NCI-H510A (cell line): ENCODE results near the gene RRBP1.

Source experiments
- DNase-seq: peaks from one replicate; lab custom pipeline; 2025; lab: John Stamatoyannopoulos, UW

Gene RRBP1, protein sequence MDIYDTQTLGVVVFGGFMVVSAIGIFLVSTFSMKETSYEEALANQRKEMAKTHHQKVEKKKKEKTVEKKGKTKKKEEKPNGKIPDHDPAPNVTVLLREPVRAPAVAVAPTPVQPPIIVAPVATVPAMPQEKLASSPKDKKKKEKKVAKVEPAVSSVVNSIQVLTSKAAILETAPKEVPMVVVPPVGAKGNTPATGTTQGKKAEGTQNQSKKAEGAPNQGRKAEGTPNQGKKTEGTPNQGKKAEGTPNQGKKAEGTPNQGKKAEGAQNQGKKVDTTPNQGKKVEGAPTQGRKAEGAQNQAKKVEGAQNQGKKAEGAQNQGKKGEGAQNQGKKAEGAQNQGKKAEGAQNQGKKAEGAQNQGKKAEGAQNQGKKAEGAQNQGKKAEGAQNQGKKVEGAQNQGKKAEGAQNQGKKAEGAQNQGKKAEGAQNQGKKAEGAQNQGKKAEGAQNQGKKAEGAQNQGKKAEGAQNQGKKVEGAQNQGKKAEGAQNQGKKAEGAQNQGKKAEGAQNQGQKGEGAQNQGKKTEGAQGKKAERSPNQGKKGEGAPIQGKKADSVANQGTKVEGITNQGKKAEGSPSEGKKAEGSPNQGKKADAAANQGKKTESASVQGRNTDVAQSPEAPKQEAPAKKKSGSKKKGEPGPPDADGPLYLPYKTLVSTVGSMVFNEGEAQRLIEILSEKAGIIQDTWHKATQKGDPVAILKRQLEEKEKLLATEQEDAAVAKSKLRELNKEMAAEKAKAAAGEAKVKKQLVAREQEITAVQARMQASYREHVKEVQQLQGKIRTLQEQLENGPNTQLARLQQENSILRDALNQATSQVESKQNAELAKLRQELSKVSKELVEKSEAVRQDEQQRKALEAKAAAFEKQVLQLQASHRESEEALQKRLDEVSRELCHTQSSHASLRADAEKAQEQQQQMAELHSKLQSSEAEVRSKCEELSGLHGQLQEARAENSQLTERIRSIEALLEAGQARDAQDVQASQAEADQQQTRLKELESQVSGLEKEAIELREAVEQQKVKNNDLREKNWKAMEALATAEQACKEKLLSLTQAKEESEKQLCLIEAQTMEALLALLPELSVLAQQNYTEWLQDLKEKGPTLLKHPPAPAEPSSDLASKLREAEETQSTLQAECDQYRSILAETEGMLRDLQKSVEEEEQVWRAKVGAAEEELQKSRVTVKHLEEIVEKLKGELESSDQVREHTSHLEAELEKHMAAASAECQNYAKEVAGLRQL (N-terminal part only)

DNA sequence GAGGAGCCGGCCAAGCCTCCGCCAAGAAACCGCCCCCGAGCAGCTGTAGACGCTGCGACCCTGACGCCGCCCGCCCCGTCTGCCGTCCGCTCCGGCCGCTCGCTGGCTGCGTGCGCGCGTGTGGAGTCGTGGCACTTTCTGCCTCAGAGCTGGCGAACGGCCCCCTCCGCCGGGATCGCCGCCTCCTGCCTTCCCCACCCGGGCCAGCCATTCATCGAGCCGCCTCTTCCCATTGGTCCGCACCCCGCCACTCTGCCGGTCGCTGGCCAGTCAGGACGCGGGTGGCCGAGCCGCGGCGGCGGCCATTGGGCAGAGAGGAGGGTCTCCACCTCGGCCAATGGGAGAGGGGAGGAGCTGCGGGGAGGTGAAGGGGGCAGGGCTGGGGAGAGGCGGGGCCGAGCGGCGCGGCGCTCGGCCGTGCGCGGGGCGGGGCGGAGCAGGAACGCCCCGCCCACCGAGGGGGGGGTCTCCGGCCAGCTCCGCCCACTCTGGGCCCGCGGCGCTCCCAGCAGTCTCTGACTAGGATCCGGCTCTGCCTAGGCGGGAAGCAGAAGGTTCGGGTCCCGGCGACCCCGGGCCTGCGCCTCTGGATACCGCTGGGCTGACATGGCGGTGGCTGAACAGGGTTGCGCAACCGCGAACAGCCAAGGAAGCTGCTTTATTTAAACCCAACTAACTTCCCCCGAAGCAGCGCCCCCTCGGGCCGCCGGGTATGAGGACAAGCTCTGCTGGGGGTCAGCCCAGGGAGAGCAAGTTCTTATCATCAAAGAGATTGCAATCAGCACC, at the start of gene RRBP1:
Gene RRBP1, minus strand, starts transcription at position 140 of the 786 bp plus-strand sequence. CDS start 21,735 bp downstream, outside the sequence.
- peak; percentile 96 for DNase-seq

GRCh38 chr20:17731233-17731632, 49.2 kb upstream of the RRBP1 start:
- DNase-seq: no peak

DNA sequence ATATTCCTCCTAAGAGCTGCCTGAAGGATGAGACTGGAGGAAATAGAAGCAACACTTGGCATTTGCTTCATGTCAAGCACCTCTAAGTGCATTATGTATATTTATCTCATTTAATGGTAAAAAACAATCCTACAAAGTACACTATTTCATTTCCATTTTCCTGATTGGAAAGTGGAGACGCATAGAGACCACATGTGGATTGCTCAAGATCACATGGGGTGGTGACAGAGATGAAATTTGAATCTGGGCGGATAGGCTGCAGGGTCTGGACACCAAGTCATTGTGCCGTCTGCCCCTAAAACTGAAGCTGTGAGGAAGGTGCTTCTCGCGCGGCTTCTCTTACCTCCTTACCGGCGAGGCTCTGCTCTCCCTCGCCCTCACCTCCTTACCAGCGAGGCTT, 48.0 kb upstream of the RRBP1 start:
- no peak for DNase-seq

GRCh38 chr20:17728074-17728473, 46.0 kb upstream of the RRBP1 start:
- no peak for DNase-seq

GRCh38 chr20:17727351-17727750, 45.3 kb upstream of the RRBP1 start:
- DNase-seq: no peak

GRCh38 chr20:17726902-17727301, 44.9 kb upstream of the RRBP1 start:
- no peak for DNase-seq

GRCh38 chr20:17725094-17725835, 43.2 kb upstream of the RRBP1 start:
- DNase-seq: peak; percentile 99

- no peak for DNase-seq
Observed at GRCh38 chr20:17723301-17723691, 41.3 kb upstream of the RRBP1 start.

GRCh38 chr20:17722493-17723300, 40.7 kb upstream of the RRBP1 start:
- no peak for DNase-seq

DNA sequence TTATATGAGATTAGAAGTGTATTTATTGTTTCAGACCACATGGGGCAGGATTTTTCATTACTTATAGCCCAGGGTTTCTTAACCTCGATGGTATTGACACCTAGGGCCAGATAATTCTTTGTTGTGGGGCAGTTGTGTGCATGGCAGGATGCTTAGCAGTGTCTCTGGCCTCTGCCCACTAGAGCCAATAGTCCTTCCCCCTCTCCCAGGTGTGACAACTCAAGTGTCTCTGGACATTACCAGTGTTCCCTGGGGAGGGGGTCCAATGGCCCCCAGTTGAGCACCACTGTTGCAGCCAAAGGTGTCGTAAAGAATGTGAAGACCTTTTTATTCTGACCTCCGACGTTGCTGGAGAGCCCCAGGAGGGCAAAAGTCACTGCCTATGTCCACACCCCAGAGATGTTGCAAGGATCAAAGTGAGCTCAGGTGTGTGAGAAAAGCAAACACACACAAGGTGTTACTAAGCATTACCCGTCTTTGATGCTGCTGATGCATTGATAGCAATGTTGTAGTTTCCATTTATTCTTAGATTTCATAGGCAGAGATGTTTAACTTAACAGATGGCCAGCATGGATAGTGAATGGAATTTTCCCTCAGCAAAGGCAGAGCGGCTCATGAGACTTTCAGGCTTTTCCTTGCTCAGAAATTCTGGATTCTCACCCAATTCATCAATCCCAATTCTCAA, 39.9 kb upstream of the RRBP1 start:
- no peak for DNase-seq

DNA sequence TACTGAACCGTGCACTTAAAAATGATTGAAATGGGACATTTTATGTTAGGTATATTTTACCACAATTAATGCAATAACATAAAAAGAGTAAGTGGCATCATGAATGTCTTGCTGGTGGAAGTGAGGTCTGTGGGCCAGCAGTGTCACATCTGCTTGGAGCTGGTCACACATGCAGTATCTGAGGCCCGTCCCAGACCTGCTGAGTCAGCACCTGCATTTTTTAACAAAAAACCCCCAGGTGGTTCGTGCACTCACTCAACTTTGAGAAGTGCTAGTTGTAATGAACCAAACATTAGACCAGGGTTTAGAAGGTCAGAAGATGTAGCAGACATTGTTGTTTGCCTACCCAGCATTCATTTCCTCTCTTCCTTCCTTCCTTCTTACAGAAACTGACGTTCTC, 38.7 kb upstream of the RRBP1 start:
- DNase-seq: no peak

GRCh38 chr20:17716331-17716730, 34.3 kb upstream of the RRBP1 start:
- DNase-seq: no peak

DNA sequence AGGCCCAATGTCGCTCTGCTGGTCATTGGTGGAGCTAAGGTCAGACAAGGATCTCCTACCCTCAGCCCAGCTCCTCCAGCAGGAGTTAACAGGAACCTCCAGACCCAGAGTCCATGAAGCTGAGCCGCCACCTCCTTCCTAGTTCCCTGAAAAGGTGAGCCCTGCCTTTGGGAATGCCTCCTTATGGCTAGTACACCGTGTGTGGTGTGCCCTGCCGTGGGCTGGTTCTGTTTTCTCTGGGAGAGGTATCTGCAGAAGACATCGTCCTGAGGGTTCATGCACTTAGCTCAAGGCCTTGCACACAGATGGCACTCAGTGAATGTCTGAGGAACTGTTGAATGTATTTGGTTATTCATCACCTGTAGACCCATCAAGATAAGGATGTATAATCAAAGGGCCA, 33.0 kb upstream of the RRBP1 start:
- DNase-seq: no peak

DNA sequence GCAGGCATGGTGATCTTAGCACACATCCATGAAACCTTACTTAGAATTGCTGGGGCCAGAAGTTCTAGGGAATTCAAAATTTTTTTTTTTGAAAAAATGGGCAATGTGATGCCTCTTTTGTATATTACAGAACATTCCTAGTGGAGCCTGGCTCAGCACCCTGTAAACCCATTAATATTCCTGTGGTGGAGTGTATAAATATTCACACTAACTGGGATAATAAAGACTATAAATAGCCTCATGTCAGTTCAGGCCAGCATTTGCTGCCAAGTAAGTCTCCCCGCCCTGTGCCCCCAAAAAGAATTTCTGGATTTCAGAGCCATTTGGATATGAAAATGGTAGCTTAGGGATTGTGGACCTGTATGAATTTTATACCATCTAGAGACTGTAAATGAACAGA, 32.6 kb upstream of the RRBP1 start:
- DNase-seq: no peak

DNA sequence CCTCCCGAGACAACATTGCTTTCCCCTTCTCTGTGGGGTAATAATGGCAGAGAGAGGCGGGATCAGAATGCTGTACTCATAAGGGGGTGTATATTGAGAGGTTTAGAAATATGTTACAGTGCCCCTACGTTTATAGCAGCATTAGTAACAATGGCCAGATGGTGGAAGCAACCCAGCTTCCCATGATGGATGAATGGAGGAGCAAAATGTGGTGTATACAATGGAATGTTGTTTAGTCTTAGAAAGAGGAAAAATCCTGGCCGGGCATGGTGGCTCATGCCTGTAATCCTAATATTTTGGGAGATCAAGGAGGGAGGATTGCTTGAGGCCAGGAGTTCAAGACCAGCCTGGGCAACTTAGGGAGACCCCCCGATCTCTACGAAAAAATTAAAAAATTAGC, 30.7 kb upstream of the RRBP1 start:
- no peak for DNase-seq

- DNase-seq: no peak
Observed at GRCh38 chr20:17712201-17712600, 30.2 kb upstream of the RRBP1 start.

DNA sequence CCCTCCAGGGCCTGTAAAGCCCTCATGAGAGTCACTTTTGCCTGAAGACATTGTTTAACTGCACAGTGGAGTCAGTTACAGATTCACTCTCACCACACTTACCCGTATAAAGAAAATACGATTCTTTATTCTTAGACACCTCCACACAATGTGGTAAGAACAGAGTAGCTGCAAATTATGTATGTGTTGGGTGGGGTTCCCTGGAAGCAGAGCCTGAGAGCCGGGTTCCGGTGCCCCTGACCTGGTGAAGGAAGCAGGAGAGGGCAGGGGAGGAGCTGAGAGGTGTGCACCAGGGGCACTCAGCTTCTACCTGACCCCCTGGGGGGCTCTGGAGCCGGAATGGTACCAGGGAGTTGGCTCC, 29.2 kb upstream of the RRBP1 start:
- DNase-seq: no peak

DNA sequence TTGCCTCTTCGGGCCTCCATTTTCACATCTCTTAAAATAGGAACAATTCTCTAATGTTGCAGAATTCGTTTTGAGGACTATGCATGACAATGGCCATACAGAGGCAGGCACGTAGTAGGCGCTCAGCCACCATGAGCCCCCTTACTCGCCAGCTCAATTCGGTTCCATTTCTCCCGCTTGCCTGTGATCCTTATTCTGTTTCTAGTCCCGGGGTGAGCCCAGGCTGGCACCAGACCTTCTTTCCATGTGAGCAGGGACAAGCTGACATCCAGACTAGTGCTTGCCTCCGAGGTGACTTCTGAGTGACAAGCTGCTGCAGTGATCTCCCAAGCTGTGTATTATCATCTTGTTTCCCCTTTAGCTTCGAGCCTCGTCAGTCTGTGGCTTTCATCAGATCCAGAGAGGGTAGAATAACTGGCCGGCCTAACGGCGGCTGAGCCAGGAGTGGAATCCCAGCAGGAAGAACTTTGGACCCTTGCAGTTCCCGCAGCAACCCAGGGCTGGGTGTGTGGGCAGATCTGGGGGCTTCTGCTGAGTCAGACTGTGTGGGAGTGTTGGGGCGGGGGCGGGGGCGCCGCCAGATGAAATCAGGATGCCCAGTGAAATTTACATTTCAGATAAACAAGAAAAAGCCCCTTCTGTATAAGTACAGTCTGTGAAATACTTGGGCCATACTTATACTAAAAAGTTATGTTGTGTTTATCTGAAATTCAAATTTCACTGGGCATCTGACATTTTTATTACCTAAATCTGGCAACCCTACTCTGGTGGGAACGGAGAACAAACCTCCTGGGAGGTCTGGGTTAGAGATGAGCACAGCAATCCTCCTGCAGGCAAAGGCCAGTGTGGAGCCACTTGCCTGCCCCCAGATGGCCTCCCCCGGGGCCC, 28.6 kb upstream of the RRBP1 start:
- DNase-seq: no peak
